GM12873 (cell line): ENCODE data around the gene UBE2O.
A peak's percentile ranks its signal among the peaks of the same experiment; 100 is the strongest.

Experiments
- CTCF ChIP-seq: IDR thresholded peaks from 2 replicates; pipeline ENCODE4 v1.5.1; 2012; ENCODE audit warnings: low read depth, mild to moderate bottlenecking, moderate library complexity, low read length, control low read depth; ENCODE audit not compliant: insufficient read depth; ENCODE audit errors: missing control alignments

UBE2O gene

GRCh38 chr17:76391200-76391715, 61.7 kb downstream of the UBE2O start:
- TF ChIP-seq CTCF: no peak

DNA sequence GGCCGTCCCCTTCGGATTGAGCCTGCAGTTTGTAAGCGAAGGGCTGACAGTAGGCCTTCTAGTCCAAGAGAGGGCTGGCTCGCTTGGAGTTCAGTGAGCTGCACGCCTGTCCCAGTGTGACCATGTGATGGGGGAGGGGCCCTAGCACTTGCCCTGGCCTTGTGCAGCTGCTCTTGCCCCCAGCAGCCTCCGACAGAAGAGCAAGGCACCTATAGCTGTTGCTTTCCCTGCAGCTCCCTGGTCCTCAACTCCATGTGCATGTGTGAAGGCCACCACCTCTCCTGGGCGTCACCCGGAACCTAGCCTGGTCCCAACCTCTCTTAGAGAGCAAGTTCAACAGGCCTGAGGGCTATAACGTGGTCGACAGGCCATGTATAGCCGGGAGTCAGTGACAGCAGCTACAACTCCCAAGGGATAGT, 62.9 kb downstream of the UBE2O start:
- no peak for TF ChIP-seq CTCF

DNA sequence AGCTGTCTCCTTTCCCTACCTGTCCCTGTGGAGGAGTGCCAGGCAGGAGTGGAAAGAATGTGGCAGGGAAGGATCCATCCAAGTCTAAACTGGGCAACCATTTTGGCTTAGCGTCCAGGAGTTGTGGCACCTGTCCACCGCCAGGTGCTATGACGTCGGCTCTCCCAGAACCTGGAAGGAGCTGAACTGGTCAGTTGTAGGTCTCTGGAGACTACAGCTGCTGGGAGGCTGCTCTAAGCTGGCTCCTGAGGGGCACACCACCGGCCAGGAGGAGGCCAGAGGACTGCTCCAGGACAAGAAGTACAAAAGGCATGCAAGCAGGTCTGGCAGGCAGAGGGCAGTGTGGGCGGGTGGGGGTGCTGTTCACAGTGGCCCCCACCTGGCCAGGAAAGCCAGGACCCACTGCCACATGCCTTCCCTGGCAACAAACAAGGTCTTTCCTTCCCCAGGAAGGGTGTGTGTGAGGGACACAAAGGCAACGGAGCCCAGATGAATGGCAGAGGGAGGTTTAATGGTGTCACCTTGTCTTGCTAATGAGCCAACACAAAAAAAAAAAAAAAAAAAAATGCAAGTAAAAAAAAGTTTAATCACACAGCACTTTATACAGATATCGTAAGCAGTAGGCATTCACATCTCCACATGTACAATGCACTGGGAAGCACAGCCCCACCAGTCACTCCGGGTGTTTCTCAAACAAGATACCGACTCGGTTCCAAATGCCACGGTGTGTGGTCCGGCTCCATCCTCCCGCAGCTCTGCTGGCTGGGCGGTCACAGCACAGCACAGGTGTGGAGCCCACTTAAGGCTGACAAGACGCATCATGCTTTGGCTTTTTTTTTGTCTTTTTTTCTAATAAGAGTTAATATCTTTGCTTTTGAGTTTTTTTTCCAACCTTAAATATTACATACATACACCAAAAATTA, 63.7 kb downstream of the UBE2O start:
- no peak for TF ChIP-seq CTCF

DNA sequence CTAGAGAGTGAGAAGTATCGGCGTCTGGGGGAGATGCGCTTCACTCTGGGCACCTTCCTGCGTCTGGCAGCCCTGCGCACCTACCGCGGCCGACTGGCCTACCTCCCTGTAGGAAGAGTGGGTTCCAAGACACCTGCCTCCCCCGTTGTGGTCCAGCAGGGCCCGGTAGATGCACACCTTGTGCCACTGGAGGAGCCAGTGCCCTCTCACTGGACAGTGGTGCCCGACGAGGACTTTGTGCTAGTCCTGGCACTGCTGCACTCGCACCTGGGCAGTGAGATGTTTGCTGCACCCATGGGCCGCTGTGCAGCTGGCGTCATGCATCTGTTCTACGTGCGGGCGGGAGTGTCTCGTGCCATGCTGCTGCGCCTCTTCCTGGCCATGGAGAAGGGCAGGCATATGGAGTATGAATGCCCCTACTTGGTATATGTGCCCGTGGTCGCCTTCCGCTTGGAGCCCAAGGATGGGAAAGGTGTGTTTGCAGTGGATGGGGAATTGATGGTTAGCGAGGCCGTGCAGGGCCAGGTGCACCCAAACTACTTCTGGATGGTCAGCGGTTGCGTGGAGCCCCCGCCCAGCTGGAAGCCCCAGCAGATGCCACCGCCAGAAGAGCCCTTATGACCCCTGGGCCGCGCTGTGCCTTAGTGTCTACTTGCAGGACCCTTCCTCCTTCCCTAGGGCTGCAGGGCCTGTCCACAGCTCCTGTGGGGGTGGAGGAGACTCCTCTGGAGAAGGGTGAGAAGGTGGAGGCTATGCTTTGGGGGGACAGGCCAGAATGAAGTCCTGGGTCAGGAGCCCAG, 65.8 kb downstream of the UBE2O start:
- no peak for TF ChIP-seq CTCF

- TF ChIP-seq CTCF: peak; percentile 91
Observed at GRCh38 chr17:76385892-76386786, 66.8 kb downstream of the UBE2O start.

- TF ChIP-seq CTCF: no peak
Observed at GRCh38 chr17:76384987-76385891, 67.7 kb downstream of the UBE2O start.
